GM18858 (cell line): ENCODE measurements around the gene UACA.
"Not testable (repeated sequence)": the region's sequence is repeated elsewhere in the genome, so short reads cannot be mapped to it uniquely, and the experiment has no call there.

ENCODE experiments used
- ATAC-seq: cut with Tn5 transposase; IDR thresholded peaks from one replicate; pipeline ENCODE4 v1.9.1; 2021; ENCODE audit not compliant: unreplicated experiment

Gene UACA

DNA sequence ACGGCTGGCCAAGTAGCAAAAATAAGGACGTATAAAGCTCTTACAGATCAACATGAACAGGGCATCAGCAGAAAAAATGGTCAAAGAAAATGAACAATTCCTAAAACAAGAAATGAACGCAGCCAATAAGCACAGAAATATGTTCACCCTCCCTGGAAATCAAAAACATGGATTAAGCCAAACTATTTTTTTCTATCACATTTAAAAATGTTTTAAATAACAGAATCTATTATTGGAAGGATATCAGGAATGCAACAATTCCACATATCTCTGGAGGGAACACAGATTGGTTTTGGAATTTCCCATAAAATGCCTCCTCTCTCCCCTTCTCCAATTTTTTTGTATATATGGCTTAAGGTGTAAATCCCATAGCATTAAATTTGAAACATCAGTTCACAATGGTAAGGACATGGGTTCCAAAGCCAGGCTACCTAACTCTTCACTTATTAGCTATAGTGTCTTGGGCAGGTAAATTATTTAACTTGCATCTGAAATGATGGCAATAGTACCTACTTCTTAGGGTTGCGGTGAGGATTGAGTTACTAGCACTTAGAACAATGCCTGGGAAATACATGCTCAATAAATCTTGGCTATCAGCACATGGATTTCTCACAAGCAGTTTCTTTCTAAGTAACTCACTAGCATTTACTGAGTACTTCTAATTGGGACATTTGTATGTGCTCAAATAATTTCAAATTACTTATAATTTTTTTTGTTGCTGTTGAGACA is 10.1 kb downstream of the UACA start:
- no peak for ATAC-seq

DNA sequence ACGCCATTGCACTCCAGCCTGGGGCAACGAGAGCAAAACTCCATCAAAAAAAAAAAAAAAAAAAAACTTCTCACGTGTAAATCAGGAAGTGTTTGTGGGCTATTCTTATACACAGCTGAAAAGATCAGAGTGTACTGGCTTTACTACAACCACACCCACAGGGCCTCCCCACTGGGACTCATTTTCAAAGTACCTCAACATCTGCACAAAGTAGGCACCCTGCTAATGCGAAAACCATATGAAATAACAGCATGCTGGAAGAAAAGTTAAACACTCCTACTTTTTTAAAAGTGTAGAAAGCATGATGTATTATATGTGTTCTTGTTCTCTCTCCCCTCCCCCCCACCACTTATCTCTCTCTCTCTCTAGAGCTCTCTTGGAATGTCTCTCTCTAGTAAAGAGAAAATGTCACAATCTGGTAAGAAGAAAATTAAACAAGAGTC is 11.1 kb downstream of the UACA start:
- ATAC-seq: no peak

DNA sequence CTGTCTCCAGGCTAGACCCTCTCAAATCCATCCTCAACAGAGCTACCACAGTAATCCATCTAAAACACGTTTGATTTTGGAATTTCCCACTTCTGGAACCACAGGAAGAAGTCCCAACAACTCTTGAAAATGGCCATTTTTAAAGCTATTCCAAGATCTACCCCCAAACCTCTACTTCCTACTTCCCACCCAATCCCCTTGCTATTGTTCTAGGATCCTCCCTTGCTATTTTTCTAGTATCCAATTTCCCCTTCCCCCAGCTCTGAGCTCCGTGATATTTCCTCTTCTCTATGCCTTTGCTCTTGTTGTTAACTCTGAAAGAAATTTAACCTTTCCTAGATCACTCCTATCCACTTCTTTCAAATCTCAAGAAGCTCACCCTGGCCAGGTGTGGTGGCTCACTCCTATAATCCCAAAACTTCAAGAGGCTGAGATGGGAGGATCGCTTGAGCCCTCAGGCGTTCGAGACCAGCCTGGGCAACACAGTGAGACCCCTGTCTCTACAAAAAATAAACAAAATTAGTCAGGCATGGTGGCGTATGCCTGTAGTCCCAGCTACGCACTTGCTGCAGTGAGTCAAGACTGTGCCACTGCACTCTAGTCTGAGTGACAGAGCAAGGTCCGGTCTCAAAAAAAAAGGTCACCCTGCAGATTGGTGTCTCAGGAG is 13.0 kb downstream of the UACA start:
- ATAC-seq: no peak

DNA sequence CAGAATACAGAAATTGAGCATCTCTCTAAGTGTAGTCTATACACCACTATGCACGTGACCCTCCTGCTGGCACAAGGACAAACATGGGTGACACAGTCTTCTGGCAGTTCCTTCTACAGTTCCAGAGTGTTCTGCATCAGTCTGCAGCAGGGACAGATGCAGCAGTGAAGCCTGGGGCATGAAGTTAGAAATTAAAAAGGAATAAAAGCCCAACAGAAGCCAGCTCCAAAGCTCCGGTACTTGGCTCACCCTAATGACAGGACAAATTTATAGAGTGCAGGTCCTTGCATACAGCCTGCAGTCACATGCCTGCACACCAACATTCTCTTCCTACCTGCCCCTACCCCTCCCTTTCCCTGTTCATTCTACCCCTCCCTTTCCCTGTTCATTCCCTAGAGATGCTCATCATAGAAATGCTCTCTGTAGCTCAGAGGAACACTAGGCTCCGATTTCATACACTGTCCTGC is 15.0 kb downstream of the UACA start:
- ATAC-seq: no peak

DNA sequence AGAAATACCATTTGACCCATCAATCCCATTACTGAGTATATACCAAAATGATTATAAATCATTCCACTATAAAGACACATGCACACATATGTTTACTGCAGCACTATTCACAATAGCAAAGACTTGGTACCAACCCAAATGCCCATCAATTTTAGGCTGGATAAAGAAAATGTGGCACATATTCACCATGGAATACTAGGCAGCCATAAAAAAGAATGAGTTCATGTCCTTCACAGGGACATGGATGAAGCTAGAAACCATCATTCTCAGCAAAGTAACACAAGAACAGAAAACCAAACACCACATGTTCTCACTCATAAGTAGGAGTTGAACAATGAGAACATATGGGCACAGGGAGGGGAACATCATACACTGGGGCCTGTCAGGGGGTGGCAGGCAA is 16.8 kb downstream of the UACA start:
- ATAC-seq: not testable (repeated sequence)

DNA sequence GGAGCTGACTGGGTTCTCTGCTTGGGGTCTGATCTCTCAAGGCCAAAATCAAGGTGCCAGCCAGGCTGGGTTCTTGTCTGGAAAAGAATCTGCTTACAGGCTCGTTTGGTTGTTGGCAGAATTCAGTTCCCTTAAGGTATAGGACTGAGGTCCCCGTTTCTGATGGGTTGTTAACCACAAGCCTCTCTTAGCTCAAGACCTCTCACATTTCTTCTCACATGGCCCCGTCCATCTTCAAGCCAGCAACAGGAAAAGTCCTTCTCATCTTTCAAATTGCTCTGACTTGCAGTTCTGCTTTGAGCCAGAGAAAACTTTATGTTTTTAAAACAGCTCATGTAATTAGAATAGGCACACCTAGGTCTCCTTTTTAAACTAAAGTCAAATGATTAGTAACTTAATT is 20.4 kb downstream of the UACA start:
- no peak for ATAC-seq

DNA sequence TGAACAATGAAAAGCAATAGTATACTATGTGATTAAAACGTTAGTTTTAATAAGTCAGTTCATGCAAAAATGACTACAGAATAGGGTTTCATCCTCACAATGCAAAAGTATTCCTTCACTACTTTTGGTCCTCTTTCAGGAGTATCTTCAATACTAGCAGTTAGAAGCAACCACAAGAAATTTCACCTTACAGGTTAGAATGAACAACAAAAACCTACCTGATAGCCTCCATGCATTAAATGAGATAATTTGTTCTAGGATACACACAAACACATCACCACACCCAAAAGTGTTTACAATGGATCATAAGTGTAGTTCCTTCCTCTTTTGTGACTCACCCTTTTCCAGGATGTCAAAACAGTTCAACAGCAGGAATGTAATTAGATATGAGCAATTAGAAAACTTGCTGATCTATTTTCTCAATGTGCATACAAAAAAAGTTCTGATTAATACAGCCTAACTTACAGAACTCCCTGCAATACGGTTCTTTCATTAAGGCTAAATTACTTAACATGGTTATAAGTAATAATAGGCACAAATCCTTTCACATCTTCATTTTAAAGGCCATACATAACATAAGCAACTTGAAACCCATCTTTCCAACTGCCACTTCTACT is 21.6 kb downstream of the UACA start:
- ATAC-seq: no peak

DNA sequence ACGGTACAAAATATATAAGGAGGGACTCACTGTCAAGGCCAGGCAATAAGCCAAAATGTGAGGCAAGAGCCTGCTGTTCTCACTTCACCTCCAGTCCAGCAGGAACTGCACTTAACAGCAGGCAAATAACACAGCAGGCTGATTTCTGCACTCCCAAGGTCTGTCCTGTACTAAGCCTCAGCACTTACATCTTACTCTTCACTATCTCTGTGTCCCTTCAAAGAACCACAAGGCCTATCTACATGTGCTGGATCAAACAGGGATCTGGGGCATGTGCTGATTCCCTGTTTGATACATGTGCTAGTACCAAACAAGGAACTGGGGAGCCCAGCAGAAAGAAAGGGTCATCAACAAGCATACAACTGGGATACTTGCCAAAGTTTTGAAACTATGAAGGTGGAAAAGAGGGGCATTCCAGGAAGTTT is 22.2 kb downstream of the UACA start:
- no peak for ATAC-seq

DNA sequence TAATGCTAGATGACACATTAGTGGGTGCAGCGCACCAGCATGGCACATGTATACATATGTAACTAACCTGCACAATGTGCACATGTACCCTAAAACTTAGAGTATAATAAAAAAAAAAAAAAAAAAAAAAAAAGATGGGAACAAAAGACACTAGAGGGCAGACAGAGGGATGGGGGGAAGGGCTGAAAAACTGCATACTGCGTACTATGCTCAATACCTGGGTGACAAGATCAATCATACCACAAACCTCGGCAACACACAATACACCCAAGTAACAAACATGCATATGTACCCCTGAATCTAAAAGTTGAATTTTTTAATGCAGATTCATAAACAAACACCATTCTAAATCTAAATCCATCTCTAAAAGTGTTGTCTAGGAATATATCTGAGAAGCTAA is 28.3 kb downstream of the UACA start:
- ATAC-seq: not testable (repeated sequence)

DNA sequence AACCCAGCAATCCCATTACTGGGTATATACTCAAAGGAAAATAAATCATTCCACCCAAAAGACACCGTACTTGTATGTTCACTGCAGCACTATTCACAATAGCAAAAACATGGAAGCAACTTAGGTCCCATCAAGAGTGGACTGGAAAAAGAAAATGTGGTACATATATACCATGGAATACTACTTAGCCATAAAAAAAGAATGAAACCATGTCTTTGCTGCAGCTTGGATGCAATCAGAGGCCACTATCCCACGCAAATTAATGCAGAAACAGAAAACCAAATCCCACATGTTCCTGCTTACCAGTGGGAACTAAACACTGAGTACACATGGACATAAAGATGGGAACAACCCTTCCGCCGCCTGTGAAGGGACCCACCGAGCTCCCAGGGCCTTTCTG is 34.2 kb downstream of the UACA start:
- ATAC-seq: no peak

DNA sequence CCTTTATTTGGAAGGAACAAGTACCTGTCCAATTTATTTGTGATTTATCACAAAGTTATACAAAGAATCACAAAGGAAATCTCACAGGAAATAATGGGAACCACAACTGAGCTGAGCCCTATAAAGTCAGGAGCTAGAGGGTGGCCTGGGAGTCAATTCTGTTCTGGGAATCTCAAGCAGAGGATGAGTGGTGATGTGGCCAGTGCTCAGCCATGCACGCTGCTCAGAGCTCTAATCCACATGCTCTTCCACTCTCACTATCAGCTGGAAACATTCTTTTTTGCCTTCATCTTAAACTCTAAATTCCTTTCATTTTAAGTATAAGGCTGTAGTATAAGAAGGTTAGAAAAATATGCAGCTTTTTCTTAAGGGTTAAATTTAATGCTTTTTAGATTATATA is 36.6 kb downstream of the UACA start:
- no peak for ATAC-seq

DNA sequence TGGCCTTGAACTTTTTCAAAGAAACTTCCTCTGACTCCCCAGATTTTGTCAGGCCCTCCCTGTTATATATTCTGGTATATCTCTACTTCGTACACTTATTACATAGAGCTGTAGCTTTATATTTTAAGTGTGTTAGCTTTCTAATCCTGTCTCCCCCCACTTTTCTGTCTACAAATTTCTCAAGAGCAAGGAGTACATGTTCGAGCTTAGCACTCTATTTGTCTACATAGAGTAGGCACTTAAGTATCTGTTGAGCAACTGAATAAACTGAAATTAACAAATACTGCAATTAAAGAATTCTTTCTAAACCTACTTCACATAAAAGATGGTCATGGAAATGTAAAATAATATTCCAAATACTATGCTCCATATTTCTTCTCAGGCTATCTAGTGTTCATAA is 39.4 kb downstream of the UACA start:
- no peak for ATAC-seq

DNA sequence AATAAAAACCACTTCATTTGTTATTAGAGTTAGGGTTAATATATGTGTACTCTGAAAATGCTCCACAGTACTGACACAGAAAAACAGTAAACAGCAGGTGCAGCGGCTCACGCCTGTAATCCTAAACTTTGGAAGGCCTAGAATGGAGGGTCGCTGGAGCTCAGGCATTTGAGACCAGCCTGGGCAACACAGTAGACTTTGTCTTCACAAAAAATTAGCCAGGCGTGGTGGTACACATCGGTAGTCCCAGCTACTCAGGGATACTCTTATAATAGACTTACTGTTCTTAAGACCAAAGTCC is 40.3 kb downstream of the UACA start:
- no peak for ATAC-seq

DNA sequence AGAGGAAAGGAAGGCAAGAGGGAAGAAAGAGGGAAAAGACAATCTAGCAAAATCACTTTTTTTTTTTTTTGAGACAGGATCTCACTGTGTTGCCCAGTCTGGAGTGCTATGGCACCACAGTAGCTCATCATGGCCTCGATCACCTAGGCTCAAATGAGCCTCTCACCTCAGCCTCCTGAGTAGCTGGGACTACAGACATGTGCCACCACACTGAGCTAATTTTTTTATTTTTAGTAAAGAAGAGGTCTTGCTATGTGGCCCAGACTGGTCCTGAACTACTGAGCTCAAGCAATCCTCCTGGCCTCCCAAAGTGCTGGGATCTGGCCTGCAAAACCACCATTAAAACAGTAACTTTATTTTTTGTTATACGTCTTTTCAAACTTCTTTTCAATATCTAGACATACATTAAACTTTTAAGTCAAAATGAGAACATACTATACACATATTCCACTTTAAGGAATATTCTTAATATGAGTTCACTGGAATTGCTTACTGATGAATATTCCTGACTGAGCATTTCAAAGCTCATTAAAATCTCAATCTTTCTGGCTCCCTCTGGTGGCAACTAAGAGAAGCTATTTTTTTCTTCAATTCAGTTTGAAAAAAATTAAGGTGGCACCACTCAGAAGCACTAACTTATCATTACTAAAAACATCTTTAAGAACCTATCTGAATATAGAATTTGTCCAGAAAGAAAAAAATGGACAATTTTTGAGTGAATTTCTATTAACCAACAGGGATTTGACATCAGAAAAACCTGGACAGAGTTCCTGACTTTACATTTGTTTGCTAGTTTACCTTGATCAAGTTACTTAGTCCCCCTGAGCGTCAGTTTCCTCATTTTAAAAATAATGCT is 40.9 kb downstream of the UACA start:
- ATAC-seq: no peak

DNA sequence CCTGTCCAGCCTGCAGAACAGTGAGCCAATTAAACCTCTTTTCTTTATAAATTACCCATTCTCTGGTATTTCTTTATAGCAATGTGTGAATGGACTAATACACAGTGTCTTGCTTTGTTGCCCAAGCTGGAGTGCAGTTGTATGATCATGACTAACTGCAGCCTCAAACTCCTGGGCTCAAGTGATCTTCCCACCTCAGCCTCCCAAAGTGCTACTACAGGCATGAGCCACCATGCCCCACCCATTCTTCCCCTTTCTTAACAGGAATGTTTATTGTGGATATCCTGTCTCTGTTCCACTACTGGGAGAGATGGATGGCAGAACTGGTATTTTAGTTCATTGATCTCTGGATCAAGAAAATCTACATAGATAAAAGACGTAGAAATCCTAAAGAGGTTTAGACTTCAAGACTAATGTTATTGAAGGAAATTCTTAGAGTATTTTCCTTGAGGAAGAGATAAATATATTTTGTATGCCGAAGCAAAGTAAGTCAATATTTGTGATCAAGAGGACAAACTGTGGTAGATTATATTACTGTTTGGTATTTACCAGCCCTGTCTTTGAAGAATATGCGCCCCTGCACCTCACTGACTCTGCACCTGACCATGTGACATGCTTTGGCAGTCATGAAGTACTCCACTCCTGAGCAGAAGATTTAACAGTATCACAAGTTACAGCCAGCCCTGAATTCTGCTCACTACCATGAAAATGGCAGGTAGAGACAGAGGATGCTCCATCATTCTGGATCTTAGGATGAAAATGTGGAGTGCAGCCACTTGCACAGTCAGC is 42.9 kb downstream of the UACA start:
- no peak for ATAC-seq

DNA sequence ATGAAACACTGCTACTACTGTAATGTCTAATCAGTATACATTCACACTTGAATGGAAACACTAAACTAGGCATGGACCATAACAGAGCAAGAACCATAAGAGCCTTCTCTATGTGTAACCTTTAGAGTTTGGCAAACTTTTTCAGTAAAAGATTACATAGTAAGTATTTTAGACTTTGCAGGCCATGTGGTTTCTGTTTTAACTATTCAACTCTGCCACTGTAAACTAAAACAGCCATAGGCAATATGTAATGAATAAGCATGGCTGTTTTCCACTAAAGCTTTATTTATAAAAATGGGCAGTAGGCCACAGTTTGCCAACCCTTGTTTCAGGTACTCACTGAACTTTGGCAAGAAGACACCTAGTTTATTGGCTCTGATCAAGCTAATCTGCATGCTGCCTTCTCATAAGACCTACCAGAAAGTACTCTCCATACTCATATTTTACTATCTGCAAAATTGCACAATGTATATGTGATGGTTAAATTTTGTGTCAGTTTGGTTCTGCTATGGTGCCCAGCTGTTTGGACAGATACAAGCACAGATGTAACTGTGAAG is 46.0 kb downstream of the UACA start:
- ATAC-seq: no peak

DNA sequence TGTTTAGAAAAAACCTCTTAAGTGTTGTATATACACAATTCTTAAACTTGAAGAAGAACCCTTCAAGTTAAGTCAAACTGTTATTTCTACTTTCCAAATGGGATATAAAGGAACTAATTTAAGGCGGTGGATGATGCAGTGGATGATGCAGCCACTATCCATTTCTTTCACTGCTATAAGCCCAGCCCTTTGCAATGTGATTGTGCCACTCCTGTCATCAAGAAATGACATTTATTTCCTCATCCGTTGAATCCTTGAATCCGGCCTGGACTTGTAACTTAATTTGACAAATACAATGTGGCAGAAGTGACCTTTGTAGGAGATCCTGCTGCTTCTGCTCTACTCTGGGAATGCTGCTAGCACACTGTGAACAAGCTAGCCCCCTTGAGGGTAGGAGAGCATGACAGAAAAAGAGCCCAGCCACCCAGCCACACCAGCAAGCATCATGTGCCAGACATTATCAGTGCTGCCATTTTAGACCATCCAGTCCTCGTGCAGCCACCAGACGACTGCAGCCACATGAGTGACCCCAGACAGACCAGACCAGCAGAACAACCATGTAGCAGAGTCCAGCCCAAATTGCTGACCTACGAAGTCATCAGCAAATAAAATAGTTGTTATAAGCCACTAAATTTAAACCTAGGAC is 47.4 kb downstream of the UACA start:
- ATAC-seq: no peak

DNA sequence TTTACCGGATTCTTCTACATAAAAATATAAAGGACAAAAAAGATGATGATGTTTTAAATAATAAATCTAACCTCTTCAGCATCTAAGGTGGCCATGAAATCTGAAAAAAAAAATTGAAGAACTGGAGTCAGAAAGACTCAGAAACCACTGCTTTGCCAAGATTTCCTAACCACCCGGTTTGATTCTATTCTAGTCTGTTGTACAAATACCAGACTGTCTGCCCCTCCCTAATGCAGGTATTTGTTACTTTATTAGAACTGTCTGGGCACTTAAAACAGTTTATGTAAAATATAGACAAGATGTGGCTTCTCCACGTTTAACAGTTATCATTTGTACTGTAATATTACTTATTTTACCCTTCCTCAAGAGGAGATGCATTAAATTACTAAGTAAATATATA is 48.8 kb downstream of the UACA start:
- ATAC-seq: no peak

DNA sequence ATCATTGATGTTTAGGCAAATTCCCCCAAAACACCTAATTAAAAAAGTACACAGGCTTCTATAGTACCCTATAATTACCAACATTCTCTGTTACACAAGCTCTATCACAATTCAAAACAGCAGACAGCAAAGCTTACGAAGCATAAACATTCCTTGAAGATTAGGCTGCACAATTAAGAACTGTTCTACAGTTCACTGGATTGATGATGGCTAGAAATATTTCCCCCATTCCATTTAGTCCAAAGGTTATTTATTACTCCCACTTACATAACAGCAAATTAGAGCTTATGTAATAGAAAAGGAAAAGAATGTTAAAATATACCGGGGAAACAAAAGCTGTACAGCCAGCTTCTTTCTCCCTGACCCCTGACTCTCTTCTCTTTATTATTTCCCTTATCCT is 49.3 kb downstream of the UACA start:
- ATAC-seq: no peak

DNA sequence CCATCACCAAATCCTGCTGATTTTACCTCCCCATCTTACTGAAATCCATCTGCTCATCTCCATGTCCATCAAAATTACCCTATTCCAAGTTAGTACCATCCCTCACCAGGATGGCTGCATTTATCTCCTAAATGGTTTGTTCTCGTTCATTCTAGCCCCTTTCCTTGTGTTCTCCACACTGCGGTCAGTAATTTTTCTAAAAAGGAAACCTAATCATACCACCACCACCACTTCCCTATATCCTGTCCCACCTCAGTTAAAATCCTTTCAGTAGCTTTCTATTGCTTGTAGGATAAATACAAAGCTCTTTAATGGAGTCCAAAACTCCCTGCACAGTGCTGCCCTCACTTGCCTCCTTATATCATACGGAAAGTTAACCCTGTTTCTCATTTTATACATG is 51.1 kb downstream of the UACA start:
- ATAC-seq: no peak
